GM12891 (cell line): Measurements from ENCODE around the gene CRB1.

Experiments
- DNase-seq: peaks from one replicate; pipeline ENCODE4 v3.0.0; 2011; ENCODE audit warnings: low spot score; ENCODE audit not compliant: insufficient read length
- FAIRE-seq: peaks from 2 replicates; lab custom pipeline; 2011; peaks lifted over from hg19 to GRCh38; lab: Jason Lieb, UNC
- PAX5 ChIP-seq: IDR thresholded peaks from 2 replicates; pipeline ENCODE4 v1.6.1; 2011; ENCODE audit warnings: low read length, moderate library complexity, mild to moderate bottlenecking; ENCODE audit not compliant: insufficient read depth, severe bottlenecking
- POLR2A ChIP-seq: IDR thresholded peaks from 2 replicates; pipeline ENCODE4 v1.6.1; 2011; ENCODE audit warnings: low read depth, low read length, control low read depth
- POLR2AphosphoS5 ChIP-seq: IDR thresholded peaks from 2 replicates; pipeline ENCODE4 v1.6.1; 2011; ENCODE audit warnings: low read depth, low read length, control low read depth
- POU2F2 ChIP-seq: IDR thresholded peaks from 2 replicates; pipeline ENCODE4 v1.6.1; 2011; ENCODE audit warnings: low read depth, mild to moderate bottlenecking, control low read depth, low read length, moderate library complexity
- SPI1 ChIP-seq: IDR thresholded peaks from 2 replicates; pipeline ENCODE4 v1.6.1; 2011; ENCODE audit warnings: low read depth, low read length, control low read depth
- TAF1 ChIP-seq: IDR thresholded peaks from 2 replicates; pipeline ENCODE4 v1.6.1; 2011; ENCODE audit warnings: low read depth, low read length, control low read depth

Gene CRB1

GRCh38 chr1:197252973-197253372, 15.1 kb upstream of the CRB1 start:
- no peak for TF ChIP-seq SPI1
- TF ChIP-seq PAX5, result no peak
- no peak for TF ChIP-seq POLR2A
- no peak for TF ChIP-seq POU2F2
- TF ChIP-seq POLR2AphosphoS5, result no peak
- TF ChIP-seq TAF1, result no peak
- FAIRE-seq (no peak), DNase-seq (no peak)

GRCh38 chr1:197254866-197255265, 13.2 kb upstream of the CRB1 start:
- DNase-seq (no peak), FAIRE-seq (no peak)
- no peak for TF ChIP-seq POLR2A
- no peak for TF ChIP-seq POU2F2
- no peak for TF ChIP-seq POLR2AphosphoS5
- no peak for TF ChIP-seq SPI1
- no peak for TF ChIP-seq TAF1

GRCh38 chr1:197264936-197265567, 3.0 kb upstream of the CRB1 start:
- DNase-seq, result no peak
- no peak for FAIRE-seq
- TF ChIP-seq TAF1, result no peak
- TF ChIP-seq POLR2AphosphoS5, result no peak
- TF ChIP-seq POLR2A, result no peak

GRCh38 chr1:197269053-197269452, 1.0 kb downstream of the CRB1 start:
- TF ChIP-seq POU2F2, result no peak
- TF ChIP-seq SPI1, result no peak
- no peak for TF ChIP-seq POLR2A
- no peak for TF ChIP-seq POLR2AphosphoS5
- no peak for TF ChIP-seq TAF1
- TF ChIP-seq PAX5, result no peak
- no peak for DNase-seq
- no peak for FAIRE-seq

GRCh38 chr1:197272791-197273190, 4.7 kb downstream of the CRB1 start:
- TF ChIP-seq TAF1 (no peak), POLR2AphosphoS5 (no peak)
- DNase-seq, result no peak
- FAIRE-seq, result no peak

GRCh38 chr1:197277166-197277565, 9.1 kb downstream of the CRB1 start:
- DNase-seq (no peak), FAIRE-seq (no peak)
- TF ChIP-seq PAX5 (no peak), SPI1 (no peak), POU2F2 (no peak), TAF1 (no peak), POLR2AphosphoS5 (no peak), POLR2A (no peak)

GRCh38 chr1:197284325-197284724, 16.3 kb downstream of the CRB1 start:
- no peak for FAIRE-seq
- no peak for DNase-seq
- TF ChIP-seq POLR2AphosphoS5, result no peak

GRCh38 chr1:197284966-197285365, 16.9 kb downstream of the CRB1 start:
- no peak for TF ChIP-seq POLR2AphosphoS5
- no peak for TF ChIP-seq PAX5
- no peak for TF ChIP-seq TAF1
- TF ChIP-seq SPI1, result no peak
- TF ChIP-seq POLR2A, result no peak
- TF ChIP-seq POU2F2, result no peak
- FAIRE-seq (no peak), DNase-seq (no peak)

GRCh38 chr1:197285526-197286205, 17.6 kb downstream of the CRB1 start:
- no peak for TF ChIP-seq SPI1
- TF ChIP-seq PAX5, result no peak
- no peak for TF ChIP-seq POU2F2
- no peak for TF ChIP-seq POLR2AphosphoS5
- TF ChIP-seq TAF1, result no peak
- no peak for TF ChIP-seq POLR2A
- DNase-seq (no peak), FAIRE-seq (no peak)

GRCh38 chr1:197286634-197287033, 18.6 kb downstream of the CRB1 start:
- FAIRE-seq (no peak), DNase-seq (no peak)
- no peak for TF ChIP-seq PAX5
- TF ChIP-seq POLR2A, result no peak
- TF ChIP-seq SPI1, result no peak
- TF ChIP-seq POU2F2, result no peak
- TF ChIP-seq POLR2AphosphoS5, result no peak
- no peak for TF ChIP-seq TAF1
